GM18868 (cell line): Measurements from ENCODE around the gene GLI3.
"Not testable (repeated sequence)": the region's sequence is repeated elsewhere in the genome, so short reads cannot be mapped to it uniquely, and the experiment has no call there.

ENCODE experiments used
- ATAC-seq: cut with Tn5 transposase; IDR thresholded peaks from one replicate; pipeline ENCODE4 v1.9.1; 2021; ENCODE audit warnings: mild to moderate bottlenecking, moderate library complexity; ENCODE audit not compliant: unreplicated experiment

Gene GLI3

DNA sequence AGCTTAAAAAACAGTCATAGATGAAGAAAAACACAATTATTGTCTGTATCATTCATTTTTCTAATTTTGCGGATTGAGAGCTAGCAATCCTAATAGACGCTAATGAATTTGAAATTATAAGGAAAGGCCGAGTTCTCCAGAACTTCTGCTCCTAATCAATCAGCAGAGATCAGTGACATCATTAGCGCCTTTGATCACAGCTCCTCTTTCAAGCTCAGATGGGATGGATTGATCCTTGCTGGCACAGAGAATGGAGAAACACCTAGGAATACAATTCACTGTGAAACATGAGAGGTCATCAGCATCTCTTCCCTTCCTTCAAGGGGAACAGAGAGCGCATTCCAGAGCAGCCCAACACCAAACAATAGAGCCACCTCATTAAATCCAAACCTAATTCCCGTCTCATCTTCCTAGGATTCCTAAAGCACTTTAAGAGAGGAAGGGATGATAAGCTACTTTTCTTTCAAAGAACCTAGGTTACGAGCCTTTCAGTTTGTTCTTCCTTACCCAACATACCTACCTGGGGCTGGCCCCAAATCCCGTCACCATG, 24.4 kb downstream of the GLI3 start:
- no peak for ATAC-seq

DNA sequence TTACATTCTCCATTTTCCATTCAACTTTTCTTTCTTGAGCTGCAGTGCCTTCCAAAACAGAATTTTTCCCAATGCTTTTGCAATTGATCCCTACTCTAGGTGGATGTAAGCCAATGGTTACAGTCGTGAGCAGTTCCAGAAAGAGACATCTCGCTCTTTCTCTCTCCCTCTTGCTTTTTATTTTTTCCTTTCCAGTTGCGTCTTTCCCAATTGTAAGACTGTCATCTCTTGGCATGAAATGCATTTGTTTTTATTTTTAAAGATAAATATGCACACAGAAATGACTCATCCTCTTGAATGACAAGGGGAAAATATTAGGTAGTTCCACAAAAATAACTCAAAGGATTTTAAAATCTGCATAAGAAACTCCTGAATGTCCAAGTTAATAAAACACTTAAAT, 25.1 kb downstream of the GLI3 start:
- no peak for ATAC-seq

DNA sequence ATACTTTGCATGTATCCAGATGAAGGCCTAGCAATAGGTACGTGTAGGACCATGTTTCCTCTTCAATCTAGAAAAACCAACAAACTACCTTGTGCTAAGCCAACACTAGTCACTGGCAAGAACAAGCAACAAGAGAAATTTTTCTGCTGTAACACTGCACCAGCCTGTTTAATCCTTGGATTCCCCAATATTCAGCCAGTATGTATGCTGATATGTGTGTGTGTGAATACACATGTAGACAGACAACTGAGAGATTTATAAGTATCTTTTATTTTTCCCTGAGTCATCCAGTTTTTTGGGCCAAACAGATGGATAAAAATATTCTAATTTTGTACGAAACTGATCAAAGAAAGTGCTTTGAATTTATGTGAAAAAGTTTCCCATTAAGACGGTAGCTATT, 26.2 kb downstream of the GLI3 start:
- ATAC-seq, result no peak

DNA sequence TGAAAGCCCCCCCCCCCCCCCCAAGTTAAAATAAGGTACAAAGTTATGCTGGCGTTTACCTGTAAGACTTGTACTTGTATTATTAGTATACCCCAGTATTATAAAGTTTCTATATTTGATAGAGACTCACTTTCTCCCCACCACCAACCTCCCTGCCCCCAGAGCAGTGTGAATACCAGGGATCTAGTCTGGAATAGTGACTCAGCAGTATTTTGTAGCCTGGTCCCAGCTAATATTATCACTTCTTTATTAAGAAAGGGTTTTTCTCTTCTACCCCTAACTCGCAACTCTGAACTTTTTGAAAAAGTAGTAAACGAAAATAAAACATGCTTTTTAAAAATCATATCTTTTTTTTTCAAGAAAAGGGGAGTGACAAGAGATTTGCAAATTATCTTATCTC, 26.7 kb downstream of the GLI3 start:
- no peak for ATAC-seq

DNA sequence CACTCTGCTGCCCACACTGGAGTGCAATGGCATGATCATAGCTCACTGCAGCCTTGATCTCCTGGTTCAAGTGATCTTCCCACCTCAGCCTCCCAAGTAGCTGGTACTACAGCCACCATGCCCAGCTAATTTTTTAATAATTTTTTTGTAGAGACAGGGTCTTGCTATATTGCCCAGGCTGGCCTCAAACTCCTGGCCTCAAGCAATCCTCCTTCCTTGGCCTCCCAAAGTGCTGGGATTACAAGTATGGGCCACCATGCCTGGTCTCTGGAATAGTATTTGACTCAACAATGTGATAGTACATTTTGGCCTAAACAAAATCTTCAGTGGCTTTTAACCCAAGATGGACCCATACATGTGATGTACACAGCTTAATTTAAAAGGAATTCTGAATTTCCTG, 27.9 kb downstream of the GLI3 start:
- ATAC-seq, result not testable (repeated sequence)

DNA sequence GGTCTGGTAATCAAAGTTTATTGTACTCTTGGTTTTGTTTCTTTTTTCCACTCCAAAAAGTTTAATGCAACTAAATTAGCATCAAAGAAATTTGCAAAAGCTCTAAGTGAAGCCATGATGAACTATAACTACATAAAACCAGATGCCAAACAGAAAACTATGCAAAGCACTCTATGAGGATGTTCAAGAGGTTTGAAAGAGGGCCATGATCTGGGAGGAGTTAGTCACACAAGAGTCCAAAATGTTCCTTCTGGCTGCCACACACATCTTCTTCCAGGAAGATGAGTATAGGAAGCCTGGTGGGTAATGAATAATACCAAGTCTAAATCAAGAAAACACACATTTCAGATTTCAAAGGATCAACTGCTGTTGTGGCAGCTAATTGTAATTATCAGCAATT, 28.4 kb downstream of the GLI3 start:
- no peak for ATAC-seq

DNA sequence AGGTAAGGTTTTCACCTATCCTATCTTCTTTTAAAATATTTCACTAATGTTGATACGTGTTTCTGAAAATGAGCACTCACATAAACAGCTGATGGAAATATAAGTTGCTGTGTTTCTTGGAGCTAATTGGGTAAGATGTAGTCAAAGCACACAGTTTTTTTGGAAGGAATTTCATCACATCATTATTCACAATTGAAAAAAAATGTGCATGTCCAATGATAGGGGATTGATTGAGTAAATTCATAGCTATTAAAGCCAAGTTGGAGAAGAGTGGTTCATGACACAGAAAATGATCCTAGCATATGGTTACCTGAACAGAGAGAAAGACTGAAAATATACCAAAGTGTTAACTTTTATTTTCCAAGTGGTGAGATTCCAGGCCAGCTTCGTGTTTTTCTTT, 29.6 kb downstream of the GLI3 start:
- no peak for ATAC-seq

DNA sequence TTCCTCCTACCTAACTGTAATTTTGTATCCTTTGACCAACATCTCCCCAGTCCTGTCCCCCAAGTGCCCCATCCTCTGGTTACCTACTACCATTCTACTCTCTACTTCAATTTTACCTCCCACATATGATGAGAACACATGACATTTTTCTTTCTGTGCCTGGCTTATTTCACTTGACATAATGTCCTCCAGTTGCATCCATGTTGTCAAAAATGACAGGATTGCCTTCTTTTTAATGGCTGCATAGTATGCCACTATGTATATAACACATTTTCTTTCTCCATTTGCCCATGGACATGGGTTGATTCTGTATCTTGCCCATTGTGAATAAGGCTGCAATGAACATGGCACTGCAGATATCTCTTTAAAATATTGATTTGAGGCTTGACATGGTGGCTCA, 33.7 kb downstream of the GLI3 start:
- no peak for ATAC-seq

DNA sequence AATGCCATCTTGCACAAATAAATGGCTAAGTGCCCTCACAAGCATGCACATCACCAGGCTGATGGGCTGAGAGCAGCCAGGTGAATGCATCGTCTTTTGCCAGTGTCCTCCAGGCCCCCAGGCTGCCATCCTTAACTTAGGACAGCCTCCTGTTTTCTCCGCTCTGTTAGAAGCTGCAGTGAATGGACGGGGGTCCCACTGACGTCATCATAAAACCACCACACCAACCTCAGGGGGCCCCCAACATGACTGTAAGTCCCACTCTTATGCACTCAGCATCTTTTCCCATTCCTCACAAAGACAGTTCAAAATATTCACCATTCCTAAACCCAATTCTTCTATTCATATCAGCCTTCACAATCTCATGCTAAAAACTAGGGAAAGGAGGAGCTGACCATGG, 34.4 kb downstream of the GLI3 start:
- ATAC-seq, result no peak

DNA sequence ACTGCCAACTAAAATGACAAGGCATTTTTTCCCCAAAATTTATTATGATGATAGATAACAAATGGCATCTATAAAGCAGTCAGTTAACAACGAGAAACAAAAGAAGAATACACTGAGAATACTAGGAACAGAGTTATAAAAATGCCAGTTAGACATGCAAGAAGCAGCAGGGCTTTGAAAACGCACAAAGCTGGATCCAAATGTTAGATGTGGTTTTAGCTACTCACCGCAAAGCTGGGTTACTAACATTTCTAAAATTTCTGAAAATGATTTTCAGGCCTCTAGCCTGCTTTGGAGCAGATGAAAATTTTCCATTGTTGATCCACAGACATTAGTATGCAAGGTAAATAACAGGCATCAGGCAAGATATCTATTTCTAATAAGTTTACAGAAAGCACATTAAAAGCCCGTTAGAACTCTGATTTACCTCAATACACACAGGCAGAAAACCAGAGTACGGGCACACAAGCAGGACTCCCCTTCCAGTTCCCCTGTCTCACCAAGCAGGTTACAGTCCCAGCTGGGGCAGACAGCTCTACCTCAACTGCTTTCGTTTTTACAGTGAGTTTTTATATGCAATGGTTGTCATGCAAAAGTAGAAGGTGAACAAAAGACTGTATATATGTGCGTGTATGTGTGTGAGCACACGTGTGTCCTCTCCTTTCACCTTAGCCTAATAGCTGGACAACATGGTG, 37.9 kb downstream of the GLI3 start:
- ATAC-seq, result no peak

DNA sequence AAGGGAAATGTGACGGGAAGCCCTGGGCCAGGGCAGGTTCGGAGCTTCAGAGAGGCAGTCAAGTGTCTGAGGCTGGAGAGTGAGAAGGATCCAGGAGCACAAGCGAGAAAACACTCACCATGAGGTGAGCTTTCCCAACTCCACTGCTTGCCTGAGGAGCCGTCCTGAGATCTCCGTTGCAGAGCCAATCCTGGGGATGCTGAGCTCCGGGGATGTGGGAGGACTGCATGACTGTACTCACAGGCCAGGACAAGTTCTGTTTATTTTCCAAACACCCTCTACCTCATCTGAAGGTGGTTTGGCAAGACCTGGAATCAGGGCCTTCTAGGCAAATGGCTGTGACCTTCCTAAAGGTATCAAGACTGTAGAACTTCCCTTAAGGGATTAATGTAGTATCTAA, 38.7 kb downstream of the GLI3 start:
- no peak for ATAC-seq

DNA sequence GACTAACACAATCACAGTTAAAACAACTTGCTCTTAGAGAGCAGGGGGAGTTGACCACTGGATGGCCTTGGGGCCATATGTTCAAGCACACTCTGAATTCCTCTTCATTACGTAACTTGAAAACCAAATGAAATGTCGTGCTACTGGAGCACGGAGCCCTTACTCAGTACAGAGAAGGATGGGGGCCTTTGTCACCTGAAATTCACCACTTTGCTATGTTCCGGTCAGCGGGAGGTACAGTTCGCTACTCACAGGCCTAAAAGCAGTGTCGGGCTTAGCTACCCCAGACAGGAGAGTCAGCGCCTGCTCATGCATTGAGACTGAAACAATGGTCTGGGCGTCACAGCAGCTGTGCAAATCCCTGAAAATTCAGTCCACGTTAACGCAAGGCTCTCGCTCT, 39.6 kb downstream of the GLI3 start:
- no peak for ATAC-seq

DNA sequence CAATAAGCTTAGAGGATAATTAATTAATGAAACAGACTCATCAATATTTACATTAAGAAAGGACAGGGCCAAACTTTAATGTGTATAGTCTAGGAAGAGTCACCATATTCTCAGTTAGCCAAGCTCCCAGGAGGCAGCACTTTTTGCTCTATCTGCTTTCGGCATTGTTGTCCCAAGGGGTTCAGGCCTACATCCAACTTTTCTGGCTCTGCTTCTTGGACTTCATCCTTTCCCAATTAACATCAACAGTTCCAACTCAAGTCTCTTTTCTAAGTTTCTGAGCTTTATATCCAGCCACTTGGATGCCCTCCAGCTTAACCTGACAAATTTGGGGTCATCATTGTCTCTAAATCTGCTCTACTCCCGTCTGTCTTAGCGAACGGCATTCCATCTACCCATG, 42.8 kb downstream of the GLI3 start:
- no peak for ATAC-seq

DNA sequence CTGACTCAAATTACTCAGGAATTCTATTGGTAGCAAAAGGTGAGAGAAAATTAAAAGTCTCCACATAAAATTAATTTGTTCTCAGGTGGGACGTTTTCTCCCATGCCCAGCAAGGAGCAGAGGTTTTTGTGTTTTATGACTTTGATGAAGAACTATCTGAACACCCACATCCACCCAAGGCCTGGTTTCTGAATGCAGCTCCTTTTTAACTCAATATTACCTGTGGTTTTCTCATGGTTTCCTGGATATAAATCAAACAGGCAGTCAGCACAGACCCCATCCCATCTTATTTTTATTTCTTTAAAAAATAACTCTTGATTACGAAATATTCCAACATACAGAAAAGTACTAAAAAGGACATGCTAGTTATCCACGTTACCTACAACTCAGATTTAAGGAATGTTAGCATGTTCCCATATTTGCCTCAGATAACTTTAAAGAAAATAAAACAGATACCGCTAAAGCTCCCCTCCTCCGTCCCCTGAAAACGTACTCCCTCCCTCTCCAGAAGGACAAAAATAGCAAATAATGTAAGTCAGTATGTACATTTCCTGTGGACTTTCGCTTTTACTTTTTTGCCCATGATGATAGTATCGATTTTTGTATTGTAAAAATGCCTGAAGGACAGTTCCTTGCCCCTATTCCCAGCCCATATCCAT, 43.4 kb downstream of the GLI3 start:
- ATAC-seq, result no peak

DNA sequence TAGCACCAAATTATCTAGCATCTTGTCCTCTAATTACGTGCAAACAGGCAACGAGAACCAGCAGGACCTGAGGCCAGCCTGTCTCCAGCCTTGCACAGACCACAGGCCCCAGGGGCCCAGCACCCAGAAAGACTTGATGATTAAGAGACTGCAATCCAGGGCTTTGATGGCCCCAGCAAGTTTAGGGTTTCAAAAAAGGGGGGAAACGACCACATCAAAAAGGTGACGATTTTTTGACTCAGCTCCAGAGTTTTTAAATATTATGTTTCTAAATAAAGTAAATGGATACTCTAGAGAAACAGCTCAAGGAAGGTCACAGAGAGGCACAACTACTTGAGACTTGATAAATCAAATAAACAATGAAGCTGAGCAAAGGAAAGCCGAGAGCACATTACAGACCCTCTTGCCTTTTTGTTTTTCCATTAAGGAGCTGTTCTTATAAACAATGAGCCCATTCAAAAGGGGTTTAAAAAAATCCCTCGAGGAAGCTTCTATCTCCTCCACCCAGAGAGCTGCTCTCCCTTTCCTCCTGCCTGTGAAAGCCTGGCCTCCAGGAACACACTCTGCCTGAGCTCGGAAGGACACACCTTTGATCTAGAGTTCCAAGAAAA, 44.1 kb downstream of the GLI3 start:
- ATAC-seq, result no peak

DNA sequence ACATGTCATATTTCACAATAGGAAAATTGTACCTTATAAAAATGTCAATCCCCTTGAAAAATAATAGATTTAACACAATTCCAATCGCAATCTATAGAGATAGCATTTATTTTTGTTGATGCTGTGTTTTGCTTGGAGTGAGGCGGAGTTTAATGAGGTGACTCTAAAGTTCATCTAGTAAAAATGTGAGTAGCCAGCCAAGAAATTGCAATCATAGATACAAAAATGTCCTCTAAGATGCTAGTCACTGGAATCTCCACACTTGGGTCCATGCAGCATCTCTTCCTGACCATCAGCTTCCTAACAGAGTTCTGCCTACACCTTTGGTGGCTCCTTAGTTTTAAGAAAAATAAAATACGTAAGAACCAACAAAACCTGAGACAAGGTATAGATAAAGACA, 44.9 kb downstream of the GLI3 start:
- no peak for ATAC-seq

DNA sequence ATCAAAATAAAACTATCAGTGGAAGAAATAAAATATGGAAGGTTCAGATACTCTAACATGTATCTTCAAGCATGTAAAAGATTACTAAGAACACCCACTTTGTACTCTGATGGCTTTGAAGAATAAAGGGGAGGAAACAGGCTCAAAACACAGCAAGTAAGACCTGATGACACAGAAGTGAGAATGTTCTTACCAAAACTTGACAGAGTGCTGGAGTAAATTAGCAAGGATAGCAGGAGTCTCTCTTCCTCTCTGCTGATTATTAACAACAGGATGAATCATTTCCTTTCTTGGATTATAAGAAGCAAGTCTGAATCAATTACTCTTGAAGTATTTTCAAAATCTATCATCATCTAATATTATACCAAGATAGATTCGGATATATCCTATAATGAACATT, 47.5 kb downstream of the GLI3 start:
- ATAC-seq, result no peak

DNA sequence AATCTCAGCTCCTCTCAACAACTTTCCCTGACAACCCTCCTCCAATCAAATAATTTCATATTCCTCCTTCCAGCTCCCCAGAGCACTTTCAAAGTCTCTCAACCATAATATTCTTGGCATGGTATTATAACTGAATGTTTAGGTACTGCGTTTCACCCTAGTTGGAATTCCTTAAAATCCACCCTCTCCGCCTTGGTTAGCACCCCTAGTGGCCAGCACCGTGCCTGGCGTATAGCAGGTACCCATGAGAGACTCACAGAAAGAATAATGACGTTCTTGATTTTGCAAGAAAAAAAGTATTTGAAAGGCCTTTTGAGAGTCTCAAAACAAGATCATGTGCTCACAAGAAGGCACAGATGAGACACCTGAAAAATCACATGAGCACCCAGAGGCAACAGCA, 50.9 kb downstream of the GLI3 start:
- no peak for ATAC-seq

DNA sequence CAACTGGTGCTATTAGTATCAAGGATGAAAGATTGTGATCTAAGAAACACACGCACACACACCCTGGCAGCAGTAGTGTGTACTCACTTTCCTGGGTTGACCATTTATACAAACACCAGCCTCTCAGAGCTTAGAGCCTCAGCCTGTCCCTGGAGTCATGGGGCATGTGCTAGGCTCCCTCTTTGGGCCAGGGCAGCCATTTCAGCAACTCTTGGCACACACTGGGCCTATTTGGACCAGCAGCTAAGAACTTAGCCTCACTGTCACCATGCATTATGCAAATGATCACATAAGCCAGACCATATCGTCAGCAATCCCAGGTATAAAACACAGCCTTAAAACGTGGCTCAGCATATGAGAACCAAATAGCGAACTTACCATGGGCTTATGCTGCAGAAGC, 51.3 kb downstream of the GLI3 start:
- ATAC-seq, result no peak

DNA sequence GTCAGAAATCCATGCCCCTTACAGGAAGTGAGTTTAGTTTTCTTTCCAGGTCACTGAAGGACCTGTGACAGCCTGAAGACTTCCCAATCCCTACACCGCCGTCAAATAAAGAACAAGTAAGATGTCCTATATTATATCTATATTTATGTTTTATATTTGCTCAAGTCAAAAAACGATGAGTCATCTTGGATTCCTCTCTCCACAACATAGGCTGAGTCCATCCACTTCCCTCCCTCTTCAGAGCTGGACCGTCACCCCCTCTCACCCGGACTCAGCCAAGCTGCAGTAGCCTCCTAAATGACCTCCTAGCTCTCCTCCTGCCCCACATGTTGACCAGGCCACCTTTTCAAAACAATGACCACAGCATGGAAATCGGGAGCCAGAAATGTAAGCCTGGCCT, 53.5 kb downstream of the GLI3 start:
- ATAC-seq, result no peak

DNA sequence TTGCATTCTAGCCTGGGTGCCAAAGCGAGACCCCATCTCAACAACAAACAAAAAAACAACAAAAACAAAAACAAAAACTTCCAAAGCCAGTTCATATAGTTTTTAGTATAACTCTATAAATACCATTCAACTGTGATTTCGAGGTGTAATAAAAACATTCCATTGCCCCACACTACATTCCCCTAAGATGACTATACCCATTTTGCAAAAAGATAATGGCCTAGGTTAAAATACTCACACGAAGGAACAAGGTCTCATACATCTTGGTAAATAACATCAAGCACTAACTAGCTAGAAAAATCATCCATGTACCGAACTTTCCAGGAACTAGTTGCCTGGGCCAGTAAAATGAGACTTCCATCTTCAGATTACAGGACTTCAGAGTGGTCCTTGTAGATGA, 55.4 kb downstream of the GLI3 start:
- no peak for ATAC-seq

DNA sequence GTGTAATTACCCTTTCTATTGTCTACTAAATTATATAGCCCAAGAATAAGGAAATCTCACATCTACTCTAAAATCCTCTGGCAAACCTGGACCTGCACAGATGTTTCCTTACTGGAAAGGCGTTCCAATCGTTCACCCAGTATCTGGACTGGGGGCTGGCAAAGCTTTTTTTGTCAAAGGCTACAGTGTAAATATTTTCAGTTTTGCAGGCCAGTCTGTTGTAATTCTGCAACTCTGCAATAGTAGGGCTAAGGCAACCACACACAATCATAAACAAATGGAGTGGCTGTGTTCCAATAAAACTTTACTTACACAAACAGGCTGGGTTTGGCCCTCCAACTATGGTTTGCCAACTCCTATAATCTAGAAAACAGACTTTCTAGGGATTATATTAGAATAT, 56.2 kb downstream of the GLI3 start:
- no peak for ATAC-seq
